ENCODE measurements around the gene SMAD3.

GRCh38 chr15:67225336-67225735, 159.9 kb downstream of the SMAD3 start:
- TF ChIP-seq CTCF (IDR thresholded peaks at IDR 0.05) (no peak), EZH2 (IDR thresholded peaks at IDR 0.05; ENCODE audit: borderline replicate concordance, insufficient read depth, low read depth, low read length, poor library complexity, severe bottlenecking) (no peak)
